ENCODE data around the gene PHOX2A. TPM values are rescaled to one million over a fixed set of nuclear protein-coding genes. Genes with fewer than 3 reads are reported as not detected.

PHOX2A gene
- total RNA-seq, 1 experiment from 2014 or later = not detected

GRCh38 chr11:72217841-72218240 is 26.1 kb downstream of the PHOX2A start:
- peaks cover 10% of the 10 kb centered on the region for H3K4me1 Mint-ChIP-seq (ENCODE audit: low read depth, unreplicated experiment)
- H3K27me3 ChIP-seq (replicated peaks; ENCODE audit: control insufficient read depth, insufficient read depth, low read length) = no peaks in the 10 kb centered on the region
- H3K36me3 ChIP-seq (ENCODE audit: control insufficient read depth, insufficient read depth, low read length) = no peaks in the 10 kb centered on the region
- no TSS peak for BruUV-seq (replicated peaks)
- intact Hi-C loops (cut with micrococcal nuclease; ENCODE audit: unreplicated experiment) = no loop called here
- H3K9me3 ChIP-seq = no peaks in the 10 kb centered on the region
- DNase-seq = peak in 1 of 2 experiments; percentile 19
- POLR2A ChIA-PET = interaction anchor here (0.6 kb wide), 1 partner anchor 110 kb away, joined by 3 read pairs; no protein-coding TSS in a partner anchor
- TF ChIP-seq CTCF (IDR thresholded peaks at IDR 0.05; ENCODE audit: insufficient read depth in 1 of 2, low read depth in 1 of 2, low read length in 1 of 2, severe bottlenecking in 1 of 2, unreplicated experiment in 1 of 2) = no peak
- CTCF ChIA-PET = no interaction called here
- no peaks in the 10 kb centered on the region for H3K9me3 Mint-ChIP-seq (ENCODE audit: unreplicated experiment)
- H3K4me1 ChIP-seq = peaks cover 11% of the 10 kb centered on the region
- H3K4me3 ChIP-seq (ENCODE audit: low read depth, low read length) = no peak overlapping the region
- H3K27me3 Mint-ChIP-seq (ENCODE audit: insufficient read depth, unreplicated experiment) = peaks cover 9% of the 10 kb centered on the region
- H3K4me3 Mint-ChIP-seq (ENCODE audit: unreplicated experiment) = no peak overlapping the region
- H3K27ac Mint-ChIP-seq (ENCODE audit: unreplicated experiment) = no peak overlapping the region
- peaks cover 1% of the 10 kb centered on the region for H3K36me3 Mint-ChIP-seq (ENCODE audit: insufficient read depth, unreplicated experiment)

GRCh38 chr11:72216638-72217037 is 27.3 kb downstream of the PHOX2A start, which contains the start of gene FOLR2:
TSS of gene FOLR2 (plus strand) at chr11:72216794. CDS start at chr11:72218585, 1,791 bp downstream.
- no peaks in the 10 kb centered on the region; the same call in 1 of the 2 replicates for H3K9me3 ChIP-seq
- no peak for TF ChIP-seq CTCF (IDR thresholded peaks at IDR 0.05; ENCODE audit: insufficient read depth in 1 of 2, low read depth in 1 of 2, low read length in 1 of 2, severe bottlenecking in 1 of 2, unreplicated experiment in 1 of 2)
- Mint-ChIP-seq H3K9me3 (ENCODE audit: unreplicated experiment) (no peaks in the 10 kb centered on the region), H3K27me3 (ENCODE audit: insufficient read depth, unreplicated experiment) (peaks cover 12% of the 10 kb centered on the region), H3K4me1 (ENCODE audit: low read depth, unreplicated experiment) (no peaks in the 10 kb centered on the region), H3K36me3 (ENCODE audit: insufficient read depth, unreplicated experiment) (no peaks in the 10 kb centered on the region), H3K27ac (ENCODE audit: unreplicated experiment) (no peak within 1 kb of the TSS), H3K4me3 (ENCODE audit: unreplicated experiment) (no peak within 1 kb of the TSS)
- POLR2A ChIA-PET = no interaction called here
- no peaks in the 10 kb centered on the region for H3K27me3 ChIP-seq (replicated peaks; ENCODE audit: control insufficient read depth, insufficient read depth, low read length)
- H3K4me1 ChIP-seq = no peaks in the 10 kb centered on the region
- no peaks in the 10 kb centered on the region for H3K36me3 ChIP-seq (ENCODE audit: control insufficient read depth, insufficient read depth, low read length)
- intact Hi-C loops (cut with micrococcal nuclease; ENCODE audit: unreplicated experiment) = no loop called here
- DNase-seq = peak in 1 of 2 experiments; percentile 18
- CTCF ChIA-PET = interaction anchor here (0.6 kb wide), 1 partner anchor 129 kb away, joined by 4 read pairs; no protein-coding TSS in a partner anchor
- H3K4me3 ChIP-seq (ENCODE audit: low read depth, low read length) = no peak within 1 kb of the TSS
- no TSS peak for BruUV-seq (replicated peaks)

- Histone ChIP-seq H3K27me3 (replicated peaks; ENCODE audit: control insufficient read depth, insufficient read depth, low read length) (no peaks in the 10 kb centered on the region), H3K4me1 (no peaks in the 10 kb centered on the region), H3K4me3 (ENCODE audit: low read depth, low read length) (no peak overlapping the region), H3K36me3 (ENCODE audit: control insufficient read depth, insufficient read depth, low read length) (no peaks in the 10 kb centered on the region), H3K9me3 (peaks cover 14% of the 10 kb centered on the region; the same call in 1 of the 2 replicates)
- no peak overlapping the region for H3K27ac Mint-ChIP-seq (ENCODE audit: unreplicated experiment)
- POLR2A ChIA-PET = no interaction called here
- peak in 1 of 2 experiments; percentile 23 for DNase-seq
- CTCF ChIA-PET = interaction anchor here (1.0 kb wide), 1 partner anchor 14 kb away, joined by 7 read pairs; no protein-coding TSS in a partner anchor
- H3K36me3 Mint-ChIP-seq (ENCODE audit: insufficient read depth, unreplicated experiment) = no peaks in the 10 kb centered on the region
- no peaks in the 10 kb centered on the region for H3K4me1 Mint-ChIP-seq (ENCODE audit: low read depth, unreplicated experiment)
- H3K27me3 Mint-ChIP-seq (ENCODE audit: insufficient read depth, unreplicated experiment) = peaks cover 2% of the 10 kb centered on the region
- H3K4me3 Mint-ChIP-seq (ENCODE audit: unreplicated experiment) = no peak overlapping the region
- no TSS peak for BruUV-seq (replicated peaks)
- peaks cover 15% of the 10 kb centered on the region for H3K9me3 Mint-ChIP-seq (ENCODE audit: unreplicated experiment)
- intact Hi-C loops (cut with micrococcal nuclease; ENCODE audit: unreplicated experiment) = no loop called here
- no peak for TF ChIP-seq CTCF (IDR thresholded peaks at IDR 0.05; ENCODE audit: insufficient read depth in 1 of 2, low read depth in 1 of 2, low read length in 1 of 2, severe bottlenecking in 1 of 2, unreplicated experiment in 1 of 2)
These were observed 34.9 kb downstream of the PHOX2A start for GRCh38 chr11:72209101-72209500.

All from Caco-2 (cell line).